OCI-LY1 (cell line): Measurements from ENCODE around the gene ENTPD8.
"Not testable (repeated sequence)": the region's sequence is repeated elsewhere in the genome, so short reads cannot be mapped to it uniquely, and the experiment has no call there.

Source experiments
- H2AFZ ChIP-seq: fragments of 200-600 bp; sonication (generic), shearing (Covaris generic); 2 replicates; pipeline ENCODE4 v1.6.0; 2014; ENCODE audit warnings: antibody characterized with exemption, mild to moderate bottlenecking, low read length
- H3F3A ChIP-seq: fragments of 200-600 bp; sonication (generic), shearing (Covaris generic); 2 replicates; pipeline ENCODE4 v1.6.0; 2014; ENCODE audit warnings: mild to moderate bottlenecking, antibody characterized with exemption, low read length, moderate library complexity; ENCODE audit not compliant: insufficient read depth
- H3K27ac ChIP-seq: fragments of 200-600 bp; sonication (generic); 2 replicates; pipeline ENCODE4 v1.5.1; 2014; ENCODE audit warnings: low read length, mixed run types, mild to moderate bottlenecking, low read depth; ENCODE audit not compliant: poor library complexity, severe bottlenecking
- H3K27me3 ChIP-seq: fragments of 200-600 bp; sonication (generic); 2 replicates; pipeline ENCODE4 v1.6.0; 2014; ENCODE audit warnings: antibody characterized with exemption, mild to moderate bottlenecking, low read length, moderate library complexity; ENCODE audit not compliant: insufficient read depth
- H3K36me3 ChIP-seq: fragments of 200-600 bp; sonication (generic); 2 replicates; pipeline ENCODE4 v1.6.1; 2014; ENCODE audit warnings: mild to moderate bottlenecking, antibody characterized with exemption, low read length, moderate library complexity, mixed read lengths; ENCODE audit not compliant: insufficient read depth
- H3K4me1 ChIP-seq: fragments of 200-600 bp; sonication (generic); 2 replicates; pipeline ENCODE4 v1.5.1; 2014; ENCODE audit warnings: mild to moderate bottlenecking, low read length, moderate library complexity; ENCODE audit not compliant: insufficient read depth, severe bottlenecking
- H3K4me2 ChIP-seq: fragments of 200-600 bp; sonication (generic), shearing (Covaris generic); 2 replicates; pipeline ENCODE4 v1.6.1; 2014; ENCODE audit warnings: low read length
- H3K4me3 ChIP-seq: fragments of 200-600 bp; sonication (generic); 2 replicates; pipeline ENCODE4 v1.5.1; 2014; ENCODE audit warnings: low read length, low read depth, mild to moderate bottlenecking, mixed read lengths; ENCODE audit not compliant: poor library complexity, severe bottlenecking
- H3K79me2 ChIP-seq: fragments of 200-600 bp; shearing (Covaris generic); 2 replicates; pipeline ENCODE4 v1.6.1; 2016; ENCODE audit warnings: mixed run types, low read length, mixed read lengths; ENCODE audit not compliant: insufficient read depth
- H3K9ac ChIP-seq: fragments of 200-600 bp; sonication (generic), shearing (Covaris generic); 2 replicates; pipeline ENCODE4 v1.6.1; 2014; ENCODE audit warnings: mild to moderate bottlenecking, low read length, mixed read lengths
- H3K9me2 ChIP-seq: fragments of 200-600 bp; sonication (generic), shearing (Covaris generic); 2 replicates; pipeline ENCODE4 v1.6.1; 2014; ENCODE audit warnings: low read depth, mild to moderate bottlenecking, low read length, mixed read lengths
- H3K9me3 ChIP-seq: fragments of 200-600 bp; shearing (Covaris generic); 2 replicates; pipeline ENCODE4 v1.6.1; 2014; ENCODE audit warnings: low read length, mixed read lengths
- H4K20me1 ChIP-seq: fragments of 200-600 bp; sonication (generic), shearing (Covaris generic); 2 replicates; pipeline ENCODE4 v1.6.0; 2016; ENCODE audit warnings: mild to moderate bottlenecking, low read length; ENCODE audit not compliant: insufficient read depth
- CTCF ChIP-seq: fragments of 200-600 bp; sonication (generic), shearing (Covaris generic); IDR thresholded peaks from 2 replicates; pipeline ENCODE4 v1.5.1; 2017; ENCODE audit warnings: mild to moderate bottlenecking, antibody characterized with exemption, low read length, moderate library complexity, mixed read lengths
- EZH2 ChIP-seq: fragments of 200-600 bp; sonication (generic), shearing (Covaris generic); IDR thresholded peaks from 2 replicates; pipeline ENCODE4 v1.8.0; 2017; ENCODE audit warnings: borderline replicate concordance, mixed run types, mild to moderate bottlenecking, antibody characterized with exemption, low read length, moderate library complexity, mixed read lengths

The ENTPD8 gene

GRCh38 chr9:137470785-137471184 is 29.6 kb upstream of the ENTPD8 start:
- Histone ChIP-seq H3K9ac (no peak overlapping the region), H3K79me2 (no peaks in the 10 kb centered on the region), H2AFZ (no peak overlapping the region), H3K9me3 (peaks cover under 1% of the 10 kb centered on the region; the same call in 1 of the 2 replicates), H3K36me3 (no peaks in the 10 kb centered on the region), H3K4me1 (no peaks in the 10 kb centered on the region), H3K9me2 (no peaks in the 10 kb centered on the region), H3K27me3 (no peaks in the 10 kb centered on the region; the same call in 1 of the 2 replicates), H3K4me2 (no peak overlapping the region), H3K4me3 (no peak overlapping the region), H3K27ac (no peak overlapping the region), H4K20me1 (no peaks in the 10 kb centered on the region), H3F3A (no peaks in the 10 kb centered on the region)
- no peak for TF ChIP-seq EZH2
- no peak for TF ChIP-seq CTCF

- TF ChIP-seq EZH2 (no peak), CTCF (no peak)
- Histone ChIP-seq H3K79me2 (no peaks in the 10 kb centered on the region), H3K4me1 (no peaks in the 10 kb centered on the region)
Measured at GRCh38 chr9:137467896-137468295, 26.7 kb upstream of the ENTPD8 start.

GRCh38 chr9:137467161-137467581 is 26.0 kb upstream of the ENTPD8 start:
- H3K27ac ChIP-seq, result no peak overlapping the region
- H3K9me3 ChIP-seq, result no peaks in the 10 kb centered on the region
- H2AFZ ChIP-seq, result no peak overlapping the region
- no peaks in the 10 kb centered on the region for H4K20me1 ChIP-seq
- H3K36me3 ChIP-seq, result no peaks in the 10 kb centered on the region
- H3K27me3 ChIP-seq, result peaks cover 5% of the 10 kb centered on the region; the same call in 1 of the 2 replicates
- no peaks in the 10 kb centered on the region for H3F3A ChIP-seq
- no peaks in the 10 kb centered on the region for H3K9me2 ChIP-seq
- H3K4me2 ChIP-seq, result no peak overlapping the region
- no peak for TF ChIP-seq CTCF
- no peak for TF ChIP-seq EZH2
- H3K4me1 ChIP-seq, result peaks cover 3% of the 10 kb centered on the region
- no peak overlapping the region for H3K9ac ChIP-seq
- no peak overlapping the region for H3K4me3 ChIP-seq
- H3K79me2 ChIP-seq, result no peaks in the 10 kb centered on the region

More at GRCh38 chr9:137467896-137468295, 26.7 kb upstream of the ENTPD8 start:
- Histone ChIP-seq H3K9me2 (no peaks in the 10 kb centered on the region), H3K4me2 (no peak overlapping the region), H2AFZ (no peak overlapping the region), H3K9ac (no peak overlapping the region), H3K27me3 (no peaks in the 10 kb centered on the region; the same call in 1 of the 2 replicates), H3F3A (no peaks in the 10 kb centered on the region), H3K4me3 (no peak overlapping the region), H4K20me1 (no peaks in the 10 kb centered on the region), H3K36me3 (no peaks in the 10 kb centered on the region), H3K27ac (no peak overlapping the region), H3K9me3 (no peaks in the 10 kb centered on the region)

- not testable (repeated sequence) for H3F3A ChIP-seq, H3K27ac ChIP-seq, H3K9me3 ChIP-seq, H3K79me2 ChIP-seq, H2AFZ ChIP-seq, H3K9me2 ChIP-seq, H3K36me3 ChIP-seq, H3K27me3 ChIP-seq, H3K4me2 ChIP-seq, H3K4me1 ChIP-seq, H3K4me3 ChIP-seq, H3K9ac ChIP-seq, H4K20me1 ChIP-seq
Measured at GRCh38 chr9:137466389-137467085, 25.4 kb upstream of the ENTPD8 start.
